Femur (tissue), 1 donor: ENCODE data around the gene GBF1.
"Not testable (repeated sequence)": the region's sequence is repeated elsewhere in the genome, so short reads cannot be mapped to it uniquely, and the experiment has no call there.

Source experiments
- DNase-seq: peaks from one replicate; pipeline ENCODE4 v3.0.0-alpha.2; 2017

The GBF1 gene

GRCh38 chr10:102274062-102274461 is 28.7 kb downstream of the GBF1 start:
- DNase-seq = peak; percentile 25

DNA sequence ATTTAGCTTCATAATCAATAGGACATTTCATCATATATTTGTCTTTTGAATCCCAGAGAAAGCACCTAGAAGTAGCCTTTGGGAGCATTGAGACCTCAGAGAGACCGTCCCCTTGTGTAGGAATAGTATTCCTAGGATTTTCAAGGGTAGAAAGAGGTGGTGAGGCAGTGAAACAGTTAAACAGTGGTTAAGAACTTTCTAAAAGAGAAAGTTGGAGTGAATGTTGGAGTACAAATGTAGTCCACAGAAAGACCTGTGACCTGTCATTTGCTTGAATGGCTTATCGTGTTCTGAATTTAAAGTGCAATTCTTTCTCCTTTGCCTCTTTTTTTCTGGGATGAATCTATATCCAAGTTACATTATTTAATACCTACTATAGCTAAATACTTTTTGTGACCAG is 30.0 kb downstream of the GBF1 start:
- no peak for DNase-seq

GRCh38 chr10:102279104-102279503 is 33.8 kb downstream of the GBF1 start:
- DNase-seq = no peak

DNA sequence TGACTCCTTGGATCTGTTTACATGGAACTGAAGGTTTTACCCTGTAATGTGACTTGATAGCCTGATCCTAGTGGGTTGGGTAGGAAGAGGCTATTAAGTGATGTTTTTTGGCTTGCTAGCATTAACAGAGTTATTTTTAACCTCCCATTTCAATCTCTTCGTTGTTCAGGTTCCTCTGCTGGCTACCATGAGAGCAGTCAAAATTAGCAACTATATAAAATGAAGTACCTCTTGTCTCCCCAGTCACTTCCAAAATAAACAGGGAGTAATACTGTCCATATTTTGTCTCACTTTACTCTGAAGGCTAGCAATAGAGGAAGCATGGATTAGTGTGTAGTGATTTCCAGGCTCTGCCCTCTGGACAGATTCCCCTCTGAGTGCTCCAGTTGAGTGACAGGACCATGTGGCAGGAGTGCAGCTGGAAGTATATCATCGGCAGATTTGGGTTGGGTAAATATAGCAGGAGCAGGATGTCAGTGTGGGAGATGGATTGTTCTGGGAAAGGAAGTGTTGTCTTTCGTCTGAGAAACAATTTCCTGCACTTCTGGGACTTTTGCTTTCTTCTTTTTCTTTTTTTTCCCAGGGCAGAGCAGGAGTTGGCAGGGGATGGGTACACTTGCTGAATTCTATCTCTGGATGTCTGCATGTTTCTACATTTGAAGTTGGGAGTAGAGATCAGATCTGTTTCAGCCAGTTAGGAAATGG is 35.2 kb downstream of the GBF1 start:
- DNase-seq = peak; percentile 85

GRCh38 chr10:102281102-102281487 is 35.8 kb downstream of the GBF1 start:
- DNase-seq = peak; percentile 43

GRCh38 chr10:102283488-102283887 is 38.2 kb downstream of the GBF1 start:
- DNase-seq = no peak

DNA sequence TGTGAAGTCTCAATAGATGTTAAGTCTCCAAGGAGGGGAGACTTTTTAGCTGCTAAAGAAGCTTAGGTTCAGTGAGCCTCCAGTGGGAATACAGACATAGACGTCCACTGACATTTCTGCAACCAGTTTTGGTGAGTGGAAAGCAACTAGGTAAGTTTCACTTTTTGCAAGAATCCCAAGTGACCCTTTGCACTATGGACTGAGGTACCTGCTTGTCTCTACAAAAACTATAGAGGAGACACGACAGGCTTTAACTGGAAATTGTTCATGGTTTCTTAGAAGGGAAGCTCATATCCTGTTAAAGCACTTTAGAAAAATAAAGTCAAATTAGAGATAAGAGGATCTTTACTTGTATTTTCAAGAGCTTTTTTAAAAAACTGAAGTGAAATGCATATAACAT is 38.6 kb downstream of the GBF1 start:
- no peak for DNase-seq

GRCh38 chr10:102284531-102284930 is 39.2 kb downstream of the GBF1 start:
- DNase-seq = no peak

GRCh38 chr10:102285133-102285532 is 39.8 kb downstream of the GBF1 start:
- no peak for DNase-seq

DNA sequence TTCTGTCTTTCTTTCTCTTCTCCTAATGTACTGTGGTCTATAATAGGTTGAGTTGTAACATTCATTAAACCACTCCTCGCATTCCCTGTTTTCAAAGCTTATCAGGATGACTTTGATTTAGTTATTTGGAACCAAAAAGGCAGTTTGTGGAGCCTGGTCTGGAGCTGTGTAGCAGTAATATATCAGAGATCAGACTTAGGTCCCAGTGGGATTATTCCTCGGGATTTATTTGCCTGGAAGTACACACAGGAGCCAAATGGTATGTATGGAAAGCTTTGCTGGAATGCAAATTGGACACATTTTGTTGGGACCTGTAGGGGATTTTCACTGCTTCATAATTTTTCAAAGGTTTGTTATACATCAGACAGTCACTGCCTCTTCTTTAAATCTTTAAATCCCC is 40.9 kb downstream of the GBF1 start:
- DNase-seq = no peak

GRCh38 chr10:102287538-102287937 is 42.2 kb downstream of the GBF1 start:
- no peak for DNase-seq

DNA sequence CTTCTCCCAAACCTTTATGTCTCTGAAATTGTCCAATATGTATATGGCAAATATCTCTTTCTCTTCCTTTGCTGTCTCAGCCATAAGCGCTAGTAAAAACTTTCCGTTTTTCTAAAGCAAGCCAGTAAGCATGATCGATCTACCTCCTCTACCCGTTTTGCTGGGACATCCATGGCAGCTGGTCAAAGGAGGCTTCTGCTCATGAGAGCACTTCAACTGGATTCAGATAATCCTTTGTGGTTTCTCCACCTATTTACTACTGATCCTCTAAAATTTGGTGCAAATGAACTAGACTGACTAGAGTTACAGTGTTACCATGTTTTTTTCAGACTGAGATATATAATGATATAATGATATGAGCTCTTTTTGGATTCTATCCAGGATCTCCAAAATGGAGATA is 42.7 kb downstream of the GBF1 start:
- DNase-seq = no peak

- DNase-seq = no peak
Measured at GRCh38 chr10:102289356-102289755, 44.0 kb downstream of the GBF1 start.

- no peak for DNase-seq
Measured at GRCh38 chr10:102289840-102290239, 44.5 kb downstream of the GBF1 start.

DNA sequence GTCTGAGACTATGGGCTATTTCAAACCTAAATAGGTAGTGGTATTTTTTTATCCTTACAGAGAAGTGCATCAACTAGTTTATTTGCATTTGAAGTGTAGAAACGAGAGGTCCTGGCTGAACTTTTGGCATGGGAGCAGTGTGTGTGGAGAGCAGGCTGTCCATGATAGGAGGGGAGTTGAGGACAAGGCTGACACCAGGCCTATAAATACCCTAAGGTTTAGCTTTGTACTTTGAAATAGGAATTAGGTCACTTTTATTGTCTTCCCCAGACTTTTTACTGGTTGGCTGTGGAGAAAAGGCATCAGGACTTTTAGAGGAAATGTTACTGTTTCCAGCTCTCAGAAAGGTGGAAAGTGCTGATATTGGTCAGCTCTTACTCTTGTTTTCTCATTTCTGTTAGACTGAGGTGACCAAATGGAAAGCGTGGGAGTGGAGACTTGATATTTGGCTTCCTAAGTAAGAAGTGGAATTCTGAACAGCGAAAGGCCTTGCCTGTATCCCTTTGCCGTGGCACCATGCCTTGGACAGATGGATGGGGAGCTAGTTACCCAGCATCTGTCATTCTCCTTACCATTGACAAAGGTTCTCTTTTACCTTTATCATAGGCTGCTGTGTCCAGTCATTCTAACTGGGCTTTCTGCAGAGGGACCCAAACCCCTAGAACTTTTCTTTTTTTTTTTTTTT is 46.0 kb downstream of the GBF1 start:
- no peak for DNase-seq

DNA sequence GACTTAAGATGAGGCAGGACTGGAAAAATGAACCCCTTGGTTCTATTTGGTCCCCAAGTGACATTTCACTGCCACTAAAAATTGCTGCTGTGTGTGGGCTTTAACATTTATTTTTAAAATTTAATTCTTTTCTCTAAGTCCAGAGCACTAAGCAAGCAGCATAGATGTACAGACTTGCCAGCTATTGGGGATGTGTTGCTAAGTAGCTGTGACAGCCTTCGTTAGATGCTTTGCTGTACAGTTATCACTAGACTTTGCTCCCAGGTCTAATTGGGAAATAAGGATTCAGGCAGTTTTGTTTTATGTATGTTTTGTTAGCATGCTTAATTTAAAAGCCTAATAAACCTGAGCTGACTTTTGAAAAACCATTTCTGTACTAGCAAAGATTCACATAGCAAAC is 51.8 kb downstream of the GBF1 start:
- no peak for DNase-seq

GRCh38 chr10:102298899-102299298 is 53.6 kb downstream of the GBF1 start:
- no peak for DNase-seq

GRCh38 chr10:102299873-102300272 is 54.5 kb downstream of the GBF1 start:
- DNase-seq = no peak

- no peak for DNase-seq
Measured at GRCh38 chr10:102300278-102300843, 55.0 kb downstream of the GBF1 start.

DNA sequence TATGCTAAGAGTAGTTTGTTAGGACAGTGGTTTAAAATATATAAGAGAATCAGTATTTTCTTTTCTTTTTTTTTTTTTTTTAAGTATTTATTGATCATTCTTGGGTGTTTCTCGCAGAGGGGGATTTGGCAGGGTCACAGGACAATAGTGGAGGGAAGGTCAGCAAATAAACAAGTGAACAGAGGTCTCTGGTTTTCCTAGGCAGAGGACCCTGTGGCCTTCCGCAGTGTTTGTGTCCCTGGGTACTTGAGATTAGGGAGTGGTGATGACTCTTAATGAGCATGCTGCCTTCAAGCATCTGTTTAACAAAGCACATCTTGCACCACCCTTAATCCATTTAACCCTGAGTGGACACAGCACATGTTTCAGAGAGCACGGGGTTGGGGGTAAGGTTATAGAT is 55.6 kb downstream of the GBF1 start:
- not testable (repeated sequence) for DNase-seq

- DNase-seq = not testable (repeated sequence)
Measured at GRCh38 chr10:102301332-102301731, 56.0 kb downstream of the GBF1 start.

DNA sequence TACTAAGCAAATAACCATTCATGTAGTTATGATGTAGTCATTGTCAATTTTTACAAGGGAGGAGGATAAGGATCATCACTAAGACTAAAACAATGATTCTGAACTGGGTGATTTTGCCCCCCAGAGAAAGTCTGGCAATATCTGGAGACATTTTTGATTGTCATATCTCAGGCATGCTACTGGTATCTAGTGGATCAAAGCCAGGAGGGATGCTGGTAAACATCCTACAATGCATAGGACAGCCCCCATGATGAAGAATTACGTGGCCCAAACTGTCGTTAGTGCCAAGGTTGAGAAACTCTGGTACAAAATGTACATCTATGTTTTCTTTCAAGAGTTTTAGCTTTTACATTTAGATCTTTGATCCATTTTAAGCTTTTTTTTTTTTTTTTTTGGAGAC is 57.3 kb downstream of the GBF1 start:
- no peak for DNase-seq

GRCh38 chr10:102306006-102306405 is 60.7 kb downstream of the GBF1 start:
- DNase-seq = no peak

DNA sequence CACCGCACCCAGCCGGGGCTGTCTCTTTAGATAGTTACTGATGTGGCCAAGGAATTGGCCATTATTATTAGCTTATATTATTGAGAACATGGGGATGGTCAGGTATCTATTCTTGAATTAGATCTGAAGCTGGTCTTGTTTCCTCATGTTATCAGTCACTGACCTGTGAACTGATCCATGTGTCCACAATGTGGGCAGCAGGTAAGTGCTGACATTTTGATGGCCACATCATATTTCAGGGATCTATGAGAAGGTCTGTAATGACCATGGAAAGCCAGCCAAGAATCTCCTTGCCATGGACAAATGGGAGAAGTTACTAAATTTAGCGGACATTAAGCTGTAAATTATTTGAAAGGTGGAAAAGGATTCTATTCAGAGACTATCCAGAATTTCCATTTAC is 61.4 kb downstream of the GBF1 start:
- DNase-seq = no peak
